Osteocyte (in vitro differentiated cells): ENCODE results near the gene BET1. TPM values are rescaled to one million over a fixed set of nuclear protein-coding genes. Genes with fewer than 3 reads are reported as not detected.

ENCODE experiments used
- DNase-seq: peaks from one replicate; pipeline ENCODE4 v3.0.0; 2021; ENCODE audit warnings: mixed read lengths; ENCODE audit not compliant: unreplicated experiment; ENCODE audit errors: extremely low spot score
- H3K27ac Mint-ChIP-seq: one replicate; pipeline ENCODE4 v1.8.0; 2021; ENCODE audit warnings: mild to moderate bottlenecking, mixed read lengths; ENCODE audit not compliant: unreplicated experiment
- H3K27me3 Mint-ChIP-seq: one replicate; pipeline ENCODE4 v1.8.0; 2021; ENCODE audit warnings: mixed read lengths; ENCODE audit not compliant: unreplicated experiment
- H3K36me3 Mint-ChIP-seq: one replicate; pipeline ENCODE4 v1.8.0; 2021; ENCODE audit warnings: mixed read lengths; ENCODE audit not compliant: unreplicated experiment
- H3K4me1 Mint-ChIP-seq: one replicate; pipeline ENCODE4 v1.8.0; 2021; ENCODE audit warnings: mixed read lengths; ENCODE audit not compliant: unreplicated experiment
- H3K4me3 Mint-ChIP-seq: one replicate; pipeline ENCODE4 v1.8.0; 2021; ENCODE audit warnings: mild to moderate bottlenecking, moderate library complexity, mixed read lengths; ENCODE audit not compliant: unreplicated experiment
- H3K9me3 Mint-ChIP-seq: one replicate; pipeline ENCODE4 v1.8.0; 2021; ENCODE audit warnings: mixed read lengths; ENCODE audit not compliant: unreplicated experiment
- CTCF ChIP-seq: fragments of 200-600 bp; sonication (generic); IDR thresholded peaks from 2 replicates; pipeline ENCODE4 v1.5.0; 2021; ENCODE audit warnings: antibody characterized with exemption, mild to moderate bottlenecking, moderate library complexity
- total RNA-seq: library from RNA; stranded (reverse); gene quantifications from 2 replicates; pipeline ENCODE4 v1.2.1, GENCODE V29; 2021

Gene BET1
- total RNA-seq, 1 donor from 2014 or later, result 29.3 TPM

GRCh38 chr7:94049615-94050014 lies 45.5 kb upstream of the BET1 start:
- Mint-ChIP-seq H3K4me3 (no peak overlapping the region), H3K4me1 (peaks cover 2% of the 10 kb centered on the region), H3K27ac (no peak overlapping the region), H3K27me3 (no peaks in the 10 kb centered on the region), H3K9me3 (no peaks in the 10 kb centered on the region), H3K36me3 (no peaks in the 10 kb centered on the region)
- no peak for TF ChIP-seq CTCF
- no peak for DNase-seq

- Mint-ChIP-seq H3K27me3 (no peaks in the 10 kb centered on the region), H3K4me1 (no peaks in the 10 kb centered on the region), H3K4me3 (no peak overlapping the region), H3K27ac (no peak overlapping the region), H3K9me3 (no peaks in the 10 kb centered on the region), H3K36me3 (no peaks in the 10 kb centered on the region)
- DNase-seq, result no peak
- no peak for TF ChIP-seq CTCF
Observed at GRCh38 chr7:94048755-94049154, 44.6 kb upstream of the BET1 start.

DNA sequence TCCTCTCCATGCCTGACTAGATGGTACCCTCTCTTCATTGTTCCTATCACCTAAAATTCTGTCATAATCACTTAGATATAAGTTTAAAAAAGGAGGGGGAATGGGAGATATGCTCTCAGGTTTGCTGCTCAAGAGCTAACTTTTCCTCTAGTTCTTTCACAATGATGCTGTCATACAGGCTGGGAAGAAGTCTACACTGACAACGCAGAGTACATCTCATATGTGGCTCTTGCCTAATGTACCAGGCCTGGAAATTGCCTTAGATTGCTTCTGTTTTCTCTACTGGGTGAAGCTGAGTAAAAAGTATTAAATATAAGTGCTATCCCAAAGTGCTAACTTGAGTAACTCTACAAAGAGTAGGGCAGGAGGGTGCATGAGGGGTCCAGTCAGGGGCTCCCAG lies 43.8 kb upstream of the BET1 start:
- Mint-ChIP-seq H3K9me3 (no peaks in the 10 kb centered on the region), H3K27ac (no peak overlapping the region), H3K27me3 (no peaks in the 10 kb centered on the region), H3K4me1 (no peaks in the 10 kb centered on the region), H3K36me3 (no peaks in the 10 kb centered on the region), H3K4me3 (no peak overlapping the region)
- TF ChIP-seq CTCF, result no peak
- no peak for DNase-seq

DNA sequence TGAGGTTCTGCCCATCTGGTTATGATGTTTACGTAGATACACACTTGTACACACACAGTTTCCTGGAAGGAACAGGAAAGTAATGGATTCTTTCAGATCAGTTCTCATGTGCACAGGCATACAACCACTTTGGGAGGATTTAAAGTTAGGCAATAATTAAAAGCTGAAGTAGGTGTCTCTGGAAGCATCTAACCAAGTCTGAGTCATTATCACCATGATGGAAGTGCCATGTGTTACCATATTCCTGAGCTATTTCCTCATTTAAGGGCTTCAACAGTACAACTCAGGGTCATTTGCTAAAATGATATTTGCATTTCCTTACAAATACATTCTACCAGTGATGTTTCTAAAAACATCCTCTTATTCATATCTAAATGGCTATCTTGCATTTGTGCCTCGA lies 41.4 kb upstream of the BET1 start:
- Mint-ChIP-seq H3K27ac (no peak overlapping the region), H3K36me3 (no peaks in the 10 kb centered on the region), H3K9me3 (no peaks in the 10 kb centered on the region), H3K4me3 (no peak overlapping the region), H3K4me1 (peaks cover 7% of the 10 kb centered on the region), H3K27me3 (peaks cover 3% of the 10 kb centered on the region)
- no peak for TF ChIP-seq CTCF
- no peak for DNase-seq

- peaks cover 10% of the 10 kb centered on the region for H3K4me1 Mint-ChIP-seq
- no peak for TF ChIP-seq CTCF
- H3K4me3 Mint-ChIP-seq, result no peak overlapping the region
- no peak for DNase-seq
- H3K27ac Mint-ChIP-seq, result no peak overlapping the region
- H3K36me3 Mint-ChIP-seq, result no peaks in the 10 kb centered on the region
- H3K27me3 Mint-ChIP-seq, result peaks cover 3% of the 10 kb centered on the region
- H3K9me3 Mint-ChIP-seq, result no peaks in the 10 kb centered on the region
Observed at GRCh38 chr7:94044806-94045205, 40.7 kb upstream of the BET1 start.
